ENCODE results near the gene RAB6B.

RAB6B gene

DNA sequence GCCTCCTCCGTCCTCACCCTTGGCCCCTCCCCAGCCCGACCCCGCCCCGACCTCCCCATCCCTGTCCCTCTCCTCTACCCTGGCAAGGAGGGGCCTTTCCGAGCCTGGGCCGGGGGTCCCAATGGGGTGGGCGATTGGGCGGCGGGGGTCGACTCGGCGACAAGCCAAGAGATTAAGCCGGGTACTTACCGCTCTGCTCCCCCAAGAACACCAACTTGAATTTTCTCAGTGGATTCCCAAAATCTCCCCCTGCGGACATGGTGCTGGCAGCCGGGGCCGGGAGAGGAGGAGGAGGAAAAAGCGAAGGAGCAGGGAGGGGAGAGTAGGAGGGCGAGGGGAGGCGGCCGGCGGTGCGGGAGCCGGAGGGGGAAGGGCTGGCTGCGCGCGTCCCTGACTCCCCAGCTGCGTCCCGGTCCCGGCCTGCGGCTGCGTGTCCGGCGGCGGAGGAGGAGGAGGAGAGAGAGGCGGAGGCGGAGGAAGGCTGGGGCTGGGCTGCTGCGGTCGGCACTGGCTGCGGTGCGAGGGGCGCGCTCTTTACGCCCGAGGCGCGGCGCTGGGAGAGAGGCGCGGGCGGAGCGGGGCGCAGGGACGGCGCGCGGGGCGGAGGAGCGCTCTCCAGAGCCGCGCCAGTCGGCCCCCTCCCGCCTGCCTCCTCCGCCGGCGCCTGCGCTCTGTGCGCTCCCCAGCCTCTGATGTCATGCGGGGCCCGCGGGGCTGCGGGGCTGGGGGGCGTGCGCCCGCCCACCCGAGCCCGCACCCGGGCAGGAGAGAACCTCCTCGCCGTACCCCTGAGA lies at the start of gene RAB6B:
RAB6B (minus strand) TSS at position 675 of the 794 bp plus-strand sequence; CDS start at position 259, 416 bp downstream.
- no peak for DNase-seq (ENCODE audit: low read depth in 1 of 2, low spot score in 1 of 2)

DNA sequence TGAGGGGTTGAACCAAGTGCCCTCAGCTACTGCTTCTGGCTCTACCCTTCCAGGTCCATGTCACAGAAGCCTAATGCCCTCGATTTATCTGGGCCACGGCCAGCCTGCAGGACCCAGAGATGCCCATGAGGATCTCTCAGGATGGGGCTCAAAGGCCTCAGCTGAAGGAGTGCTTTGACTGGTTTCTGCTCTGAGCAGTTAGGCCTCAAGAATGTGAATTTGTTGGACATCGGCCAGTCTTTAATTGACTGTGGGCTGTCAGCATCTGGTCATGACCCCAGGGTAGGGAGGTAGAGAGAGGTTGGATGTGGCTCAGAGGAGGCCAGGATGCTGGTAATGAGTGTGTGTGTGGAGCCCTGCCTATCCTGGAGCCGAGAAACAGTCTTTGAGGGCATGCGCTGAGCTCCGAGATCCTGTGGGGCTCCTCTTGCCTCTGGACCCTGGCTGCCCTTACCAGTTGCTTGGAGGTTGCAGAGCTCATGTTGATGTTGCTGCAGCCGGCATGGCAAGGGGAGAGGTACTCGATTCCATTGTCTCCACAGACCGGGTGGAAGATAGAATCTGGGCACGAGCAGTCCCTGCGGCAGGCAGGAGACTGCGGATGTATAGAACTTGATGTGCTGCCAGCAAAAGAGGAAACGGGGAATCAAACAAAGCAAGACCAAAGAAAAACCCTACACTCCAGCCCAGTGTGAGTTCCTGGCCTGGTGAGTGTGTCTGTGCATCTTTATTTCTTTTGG lies 49.1 kb upstream of the RAB6B start:
- no peak for DNase-seq (ENCODE audit: low read depth in 1 of 2, low spot score in 1 of 2)

DNA sequence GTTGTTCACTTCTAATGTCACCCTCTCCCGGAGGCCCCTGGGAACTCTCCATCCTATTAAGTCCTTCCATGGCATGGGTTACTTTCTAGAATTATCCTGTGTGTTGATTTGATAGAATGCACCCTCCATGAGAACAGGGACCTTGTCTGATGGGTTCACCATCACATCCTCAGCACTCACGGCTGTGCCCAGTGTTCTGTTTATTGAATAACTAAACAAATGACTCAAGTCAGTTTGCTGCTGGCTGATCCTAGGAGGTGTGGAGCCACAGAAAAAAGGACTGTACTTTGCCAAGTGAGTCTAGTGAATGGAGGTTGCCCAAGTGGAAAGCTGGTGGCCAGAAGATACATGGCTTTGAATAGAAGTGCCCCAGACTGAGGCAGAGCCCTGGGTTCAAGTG lies 48.5 kb upstream of the RAB6B start:
- no peak for DNase-seq (ENCODE audit: low read depth in 1 of 2, low spot score in 1 of 2)

DNA sequence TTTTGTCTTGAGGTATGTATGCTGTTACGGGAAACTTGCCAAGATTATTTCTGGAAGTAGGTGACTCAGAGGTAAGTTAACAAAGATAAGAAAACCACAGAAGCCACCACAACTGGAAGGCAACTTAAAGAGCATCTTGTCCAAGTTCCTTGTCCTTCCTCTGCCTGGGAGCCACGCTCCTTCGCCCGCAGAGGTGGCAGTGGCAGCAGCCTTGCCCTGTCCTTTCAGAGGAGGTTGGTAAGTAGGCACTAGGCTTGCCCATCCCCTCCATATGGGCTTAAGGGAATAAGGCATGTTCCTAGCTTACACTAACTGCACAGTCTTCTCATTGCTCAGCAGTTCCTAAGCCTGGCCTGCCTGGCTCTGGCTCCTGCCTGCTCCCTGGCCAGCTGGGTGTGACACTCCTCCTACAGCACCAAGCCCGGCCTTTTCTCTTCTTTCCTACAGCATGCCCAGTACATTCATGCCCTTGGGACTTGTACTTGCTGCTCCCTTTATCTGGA lies 48.0 kb upstream of the RAB6B start:
- no peak for DNase-seq (ENCODE audit: low read depth in 1 of 2, low spot score in 1 of 2)

DNA sequence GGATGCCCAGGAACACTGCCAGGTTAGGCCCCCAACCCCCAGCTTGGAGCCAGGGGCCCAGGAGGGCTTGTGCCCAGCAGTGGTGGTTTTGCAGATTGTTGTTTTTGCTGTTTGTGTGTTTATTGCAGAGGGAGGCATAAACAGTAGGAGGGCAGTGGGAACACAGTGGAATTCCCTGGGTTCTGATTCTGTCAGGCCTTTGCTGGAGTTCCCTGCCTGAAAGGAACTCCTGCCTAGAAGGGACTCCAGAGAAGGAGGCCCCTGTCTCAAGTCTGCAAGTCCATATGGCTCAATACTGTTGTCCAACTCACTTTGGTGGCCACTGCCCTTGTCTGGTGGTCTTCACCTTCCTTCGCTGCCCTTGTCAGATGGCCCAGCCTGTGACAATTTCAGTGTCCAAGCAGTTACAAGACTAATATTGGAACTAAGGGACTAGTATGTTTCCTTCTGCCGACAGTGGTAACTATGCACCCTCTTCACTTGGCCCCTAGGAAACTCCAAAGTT lies 47.4 kb upstream of the RAB6B start:
- DNase-seq (ENCODE audit: low read depth in 1 of 2, low spot score in 1 of 2), result no peak

DNA sequence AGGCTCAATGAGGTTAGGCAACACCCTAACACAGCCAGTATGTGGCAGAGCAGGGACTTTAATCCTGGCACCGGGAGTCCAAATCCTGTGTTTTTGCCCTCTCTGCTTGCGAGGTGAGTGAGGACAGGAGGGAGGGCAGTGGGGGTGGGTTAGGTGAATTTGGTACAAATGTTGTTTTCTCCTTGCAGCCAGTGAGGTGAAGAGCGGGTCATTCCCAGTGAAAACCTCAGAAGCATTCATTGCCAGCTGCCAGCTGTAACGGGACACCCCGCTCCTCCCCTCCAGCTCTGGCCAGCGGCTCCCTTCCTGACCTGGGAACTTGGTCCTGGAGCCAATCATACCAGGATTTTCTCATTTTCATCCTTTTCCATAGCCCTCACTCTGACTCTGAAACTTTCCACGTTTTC lies 45.7 kb upstream of the RAB6B start:
- DNase-seq (ENCODE audit: low read depth in 1 of 2, low spot score in 1 of 2), result no peak

DNA sequence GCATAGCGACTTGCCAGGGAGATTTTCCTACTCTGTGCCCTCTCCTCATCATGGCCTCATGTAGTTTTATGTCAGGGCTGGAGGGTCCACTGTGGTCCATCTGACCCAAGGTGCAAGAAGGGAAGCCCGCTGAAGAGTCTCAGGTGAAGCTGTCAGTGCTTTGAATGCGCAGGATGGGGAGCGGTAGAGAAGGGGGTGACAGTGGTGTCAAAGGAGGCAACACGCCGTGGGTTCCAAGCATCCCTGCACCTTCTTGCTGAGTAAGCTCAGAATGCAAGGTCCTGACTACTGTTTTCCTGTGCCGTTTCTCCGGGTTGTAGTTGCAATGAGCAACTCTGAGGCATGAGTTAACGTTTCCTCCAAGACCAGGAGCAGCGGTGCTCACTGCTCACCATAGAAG lies 44.9 kb upstream of the RAB6B start:
- DNase-seq (ENCODE audit: low read depth in 1 of 2, low spot score in 1 of 2), result no peak

DNA sequence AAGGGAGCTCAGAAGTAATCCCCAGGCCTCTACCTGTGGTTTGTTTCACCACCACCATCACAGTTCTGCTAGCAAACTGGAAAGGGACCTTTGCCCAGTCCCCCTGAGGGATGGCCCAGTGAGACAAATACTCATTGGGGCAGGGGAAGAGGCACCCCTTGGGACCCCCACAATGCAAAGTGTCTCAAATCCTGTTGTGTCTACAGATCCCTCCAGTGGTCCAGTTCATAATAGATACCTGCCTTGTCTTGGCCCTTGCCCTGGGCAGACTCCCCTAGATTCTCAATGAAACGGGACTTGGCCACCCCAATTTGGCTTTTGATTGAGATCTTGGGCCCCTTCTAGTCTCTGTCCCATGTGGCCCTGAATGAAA lies 43.8 kb upstream of the RAB6B start:
- DNase-seq (ENCODE audit: low read depth in 1 of 2, low spot score in 1 of 2), result no peak

DNA sequence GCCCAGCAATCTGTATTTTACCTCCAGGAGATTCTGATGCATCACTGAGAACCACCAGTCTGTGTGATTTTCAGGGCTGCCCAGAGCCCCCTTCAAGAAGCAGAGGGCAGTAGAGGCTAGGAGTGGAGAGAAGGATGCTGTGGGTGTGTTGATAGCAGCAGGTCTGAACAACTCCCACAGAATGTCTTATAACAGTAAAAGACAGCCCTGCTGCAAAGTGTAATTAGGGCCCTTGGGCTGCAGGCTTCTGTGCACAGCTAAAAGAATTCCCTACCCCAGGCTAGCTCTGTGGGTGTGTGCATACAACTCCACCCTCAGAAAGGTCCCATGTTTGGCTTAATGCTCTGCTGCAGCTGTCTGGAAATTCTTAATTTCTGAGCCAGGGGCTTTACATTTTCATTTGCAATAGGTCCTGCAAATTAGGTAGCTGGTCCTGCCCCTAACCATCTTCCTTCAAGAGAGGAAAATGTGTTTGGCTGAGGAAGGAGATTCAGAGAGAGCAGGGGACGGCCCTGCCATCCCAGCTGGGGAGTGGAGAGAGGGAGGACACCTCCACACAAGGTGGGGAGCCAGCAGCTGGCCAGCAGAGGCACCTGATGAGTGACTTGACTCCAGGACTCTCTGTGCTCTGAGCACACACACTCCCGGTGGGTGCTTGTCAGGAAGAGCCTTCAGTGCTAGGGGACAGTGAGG lies 43.2 kb upstream of the RAB6B start:
- no peak for DNase-seq (ENCODE audit: low read depth in 1 of 2, low spot score in 1 of 2)

DNA sequence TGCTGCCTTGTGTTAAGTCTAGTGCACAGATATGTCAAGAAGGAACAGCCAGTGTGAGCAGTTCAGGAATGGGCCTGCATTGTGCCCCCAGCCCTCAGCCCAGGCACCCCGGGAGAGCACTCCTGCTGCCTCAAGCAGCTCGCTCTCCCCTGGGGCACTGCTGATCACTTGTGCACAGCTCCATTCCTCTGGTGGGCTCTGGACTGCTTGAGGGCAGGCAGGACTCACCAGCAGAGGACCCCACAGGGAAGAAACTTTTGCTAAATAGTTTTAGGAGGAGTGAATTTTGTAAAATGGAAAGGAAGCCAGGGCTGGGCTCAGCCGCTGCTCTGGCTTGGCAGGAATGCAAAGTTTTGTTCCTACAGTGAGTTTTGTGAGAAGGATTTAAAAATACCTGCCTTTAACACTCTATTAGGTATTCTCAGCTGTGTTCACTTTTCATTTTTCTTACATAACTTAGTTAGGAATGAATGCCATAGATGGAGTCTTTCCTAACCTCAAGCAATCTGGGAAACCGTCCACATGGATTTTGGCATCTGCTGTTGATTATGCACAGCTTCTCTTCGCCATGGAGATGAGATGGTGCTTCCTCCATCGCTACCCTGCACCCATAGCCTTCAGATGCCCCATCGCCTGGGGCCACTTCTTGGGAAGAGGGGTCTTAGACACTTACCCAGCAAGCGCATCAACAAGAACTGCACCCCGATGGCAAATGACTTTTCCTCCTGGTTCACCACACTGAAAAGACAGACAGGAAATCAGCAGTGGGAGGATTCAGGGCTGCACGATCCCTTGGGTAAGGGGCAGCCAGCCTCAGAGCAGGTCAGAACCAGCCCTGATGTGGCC lies 42.3 kb upstream of the RAB6B start:
- no peak for DNase-seq (ENCODE audit: low read depth in 1 of 2, low spot score in 1 of 2)

DNA sequence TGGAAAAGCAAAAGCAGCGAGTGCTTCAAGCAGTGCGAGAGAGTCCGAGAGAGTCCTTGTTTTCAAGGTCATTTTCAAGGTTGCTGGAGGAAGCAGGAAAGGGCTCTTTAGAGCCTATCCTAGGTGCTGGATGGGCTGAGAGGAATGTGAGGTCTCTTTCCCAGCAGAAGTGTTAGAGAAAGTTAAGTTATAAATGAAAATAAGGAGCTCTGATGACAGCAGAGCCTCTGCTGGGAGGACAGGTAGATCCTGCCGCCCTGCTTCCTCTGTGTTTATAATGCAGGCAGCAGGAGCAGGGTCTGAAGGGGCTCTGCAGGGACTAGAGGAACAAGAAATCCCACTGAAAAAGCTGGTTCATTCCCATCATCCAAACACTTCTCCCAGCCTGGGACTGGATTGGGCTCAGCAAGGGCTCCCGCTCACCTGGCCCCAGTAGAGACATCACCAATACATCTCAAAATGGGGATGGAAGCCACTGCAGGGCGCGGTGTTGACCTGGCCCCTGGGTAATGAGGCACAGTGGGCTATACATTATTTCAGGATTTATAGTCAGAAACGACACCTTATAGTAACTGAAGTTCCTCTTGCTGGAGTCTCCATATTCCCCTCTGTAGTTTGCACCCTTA lies 41.5 kb upstream of the RAB6B start:
- no peak for DNase-seq (ENCODE audit: low read depth in 1 of 2, low spot score in 1 of 2)

DNA sequence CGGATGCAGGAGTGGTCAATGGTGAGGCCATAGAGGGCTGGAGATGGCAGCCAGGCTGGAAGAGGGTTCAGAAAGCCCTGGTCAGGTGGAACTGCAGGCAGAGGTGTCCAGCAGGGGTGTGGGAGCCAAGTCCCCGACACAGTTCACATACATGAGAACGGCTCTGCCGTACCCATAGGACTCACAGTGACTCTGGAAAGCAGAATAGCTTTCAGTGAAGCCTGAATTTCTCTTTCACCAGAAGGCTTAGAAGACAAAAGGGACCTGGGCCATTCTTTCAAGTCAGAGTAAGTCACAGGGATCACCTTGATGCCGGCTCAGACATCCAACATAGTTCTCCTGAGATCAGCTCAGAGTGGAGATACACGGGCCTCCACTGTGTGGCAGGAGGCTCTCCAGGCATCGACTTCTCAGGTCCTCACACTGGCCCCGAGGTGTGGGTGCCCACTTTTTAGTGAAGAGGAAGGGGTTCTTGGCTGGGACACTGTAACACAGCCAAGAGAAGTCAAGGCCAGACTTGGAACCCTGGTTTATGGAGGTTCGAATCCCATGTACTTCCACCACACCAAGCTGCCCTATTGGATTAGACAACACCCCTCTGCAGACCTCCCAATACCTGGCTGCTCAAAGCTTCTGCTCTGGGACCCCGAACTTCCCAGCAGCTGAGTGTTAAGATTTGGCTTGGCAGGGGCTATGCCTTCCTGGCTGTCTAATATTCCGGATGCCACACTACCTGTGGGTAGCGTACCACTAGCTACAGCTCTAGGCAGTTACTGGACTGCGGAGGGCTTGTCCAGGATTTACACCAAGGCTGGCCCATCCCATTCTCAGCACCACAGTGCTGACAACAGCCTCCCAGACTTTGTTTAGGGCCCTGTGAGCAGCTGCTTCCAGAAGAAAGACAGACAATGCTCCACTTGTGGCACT lies 40.4 kb upstream of the RAB6B start:
- no peak for DNase-seq (ENCODE audit: low read depth in 1 of 2, low spot score in 1 of 2)

DNA sequence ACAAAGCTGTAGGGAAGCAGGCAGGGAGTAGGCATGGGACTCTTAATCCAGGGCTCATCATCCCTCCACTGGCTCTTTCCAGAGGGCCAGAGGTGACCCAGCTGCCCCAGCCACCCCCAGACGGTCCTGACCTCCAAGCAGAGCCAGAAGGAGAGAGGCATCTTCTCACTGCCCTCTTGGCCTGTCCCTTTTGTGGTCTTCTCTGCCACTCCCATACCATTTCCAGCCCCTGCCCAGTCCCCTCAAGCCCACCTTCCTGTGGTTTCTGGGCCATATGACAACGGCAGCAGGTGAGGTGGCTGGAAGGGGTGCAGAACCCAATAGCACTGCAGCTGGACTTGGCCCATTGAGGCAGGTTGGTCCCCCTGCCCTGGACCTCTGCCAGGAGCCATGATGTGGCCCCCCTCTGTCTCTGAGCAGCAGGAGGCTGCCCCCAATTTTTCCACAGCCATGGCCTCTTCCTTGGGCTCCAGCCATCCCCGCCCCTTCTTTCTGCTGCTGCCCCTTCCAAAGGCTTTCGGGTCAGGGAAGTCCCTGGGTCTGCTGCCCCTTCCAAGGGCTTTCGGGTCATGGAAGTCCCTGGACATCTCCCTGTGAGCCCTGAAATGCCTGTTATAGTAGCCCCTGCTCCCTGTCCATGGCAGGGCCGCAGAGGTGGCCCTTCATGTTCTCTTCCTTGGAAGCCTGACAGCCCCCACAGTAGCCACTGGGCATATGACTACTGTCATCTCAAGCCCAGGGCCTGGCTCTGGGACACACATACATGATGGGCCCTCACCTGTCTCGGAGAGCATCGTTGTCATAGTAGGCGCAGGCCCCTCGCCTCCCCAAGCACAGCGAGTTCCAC lies 39.5 kb upstream of the RAB6B start:
- DNase-seq (ENCODE audit: low read depth in 1 of 2, low spot score in 1 of 2), result no peak

DNA sequence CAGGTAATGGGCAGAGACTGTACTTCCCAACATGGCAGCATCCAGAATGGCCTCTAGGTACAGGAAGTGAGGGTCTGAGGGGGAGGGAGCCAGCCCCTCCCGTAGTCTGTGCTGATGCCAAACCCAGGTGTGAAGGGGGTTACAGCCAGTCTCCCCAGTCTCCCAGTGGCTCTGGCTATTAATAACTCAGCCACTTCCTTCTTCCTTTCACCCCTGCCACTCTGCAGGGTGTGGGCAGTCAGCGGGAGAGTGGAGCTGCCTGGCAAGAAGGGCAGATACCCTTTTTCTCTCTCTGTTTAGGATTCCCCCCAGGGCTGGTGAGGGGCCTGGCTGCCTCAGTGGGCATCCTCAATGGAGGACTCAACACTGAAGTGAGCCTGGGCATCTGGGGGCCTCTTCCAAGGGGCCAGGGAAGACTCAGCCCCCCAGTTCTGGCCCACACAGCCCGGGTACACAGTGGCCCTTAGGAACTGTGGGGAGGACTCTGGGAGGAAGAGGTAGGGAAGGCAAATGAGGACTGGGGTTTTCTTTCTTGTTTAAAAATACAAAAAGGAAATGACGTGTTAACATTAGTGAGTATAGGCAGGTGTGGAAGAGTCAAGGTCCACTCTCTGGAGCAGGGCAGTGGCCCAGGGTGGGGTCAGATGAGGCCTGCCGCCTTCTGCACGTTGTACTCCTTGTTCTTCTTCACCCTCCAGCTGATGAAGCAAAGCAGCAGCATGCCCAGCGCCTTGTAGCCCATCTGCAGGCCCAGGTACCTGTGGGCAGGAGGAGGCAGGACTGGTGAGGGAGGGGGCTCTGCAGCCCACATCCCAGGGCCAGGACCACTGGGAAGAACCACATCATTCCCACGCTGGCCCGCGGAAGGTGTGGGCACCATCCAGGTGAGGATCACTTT lies 38.6 kb upstream of the RAB6B start:
- DNase-seq (ENCODE audit: low read depth in 1 of 2, low spot score in 1 of 2), result no peak

DNA sequence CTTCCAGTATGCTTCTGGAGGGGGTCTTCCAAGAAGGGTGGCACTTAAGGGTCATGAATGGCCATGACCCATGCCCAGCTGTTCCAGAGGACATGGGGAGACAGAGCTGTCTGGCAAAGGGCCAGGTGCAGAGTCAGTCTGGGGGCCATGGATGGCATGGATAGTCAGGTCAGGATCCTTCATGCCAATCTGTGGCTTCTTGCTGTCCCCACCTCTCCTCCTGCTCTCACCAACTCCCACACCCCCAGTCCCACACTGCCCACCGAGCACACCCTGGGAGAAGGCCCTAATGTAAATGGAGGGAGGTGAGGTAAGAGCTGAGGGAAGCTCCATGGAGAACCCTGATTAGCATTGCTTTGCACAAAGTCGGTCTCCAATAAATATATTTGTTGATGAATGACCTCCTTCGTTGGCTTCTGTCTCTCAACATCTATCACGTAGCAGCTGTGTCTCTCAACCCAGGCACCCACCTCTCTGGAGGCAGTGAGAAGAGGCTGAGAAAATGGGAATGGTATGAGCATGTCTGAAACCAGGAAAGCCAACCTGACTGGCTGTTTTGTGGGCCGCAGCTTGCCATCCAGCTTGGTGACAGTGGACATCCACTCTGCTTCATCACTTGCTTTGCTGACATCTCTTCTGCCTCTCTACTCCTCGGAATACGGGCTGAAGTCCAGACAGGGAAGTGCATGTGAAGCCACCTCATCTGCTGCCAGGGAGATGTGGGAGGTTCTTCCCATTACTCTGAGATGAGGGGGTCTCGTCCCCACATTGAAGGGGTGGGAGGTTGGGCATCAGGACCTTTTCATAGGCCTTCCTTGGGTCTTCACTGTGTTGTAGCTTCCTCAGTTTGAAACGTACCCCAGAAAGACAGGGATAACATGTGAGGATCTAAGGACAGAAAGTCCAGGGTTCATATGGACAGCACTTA lies 37.7 kb upstream of the RAB6B start:
- no peak for DNase-seq (ENCODE audit: low read depth in 1 of 2, low spot score in 1 of 2)

DNA sequence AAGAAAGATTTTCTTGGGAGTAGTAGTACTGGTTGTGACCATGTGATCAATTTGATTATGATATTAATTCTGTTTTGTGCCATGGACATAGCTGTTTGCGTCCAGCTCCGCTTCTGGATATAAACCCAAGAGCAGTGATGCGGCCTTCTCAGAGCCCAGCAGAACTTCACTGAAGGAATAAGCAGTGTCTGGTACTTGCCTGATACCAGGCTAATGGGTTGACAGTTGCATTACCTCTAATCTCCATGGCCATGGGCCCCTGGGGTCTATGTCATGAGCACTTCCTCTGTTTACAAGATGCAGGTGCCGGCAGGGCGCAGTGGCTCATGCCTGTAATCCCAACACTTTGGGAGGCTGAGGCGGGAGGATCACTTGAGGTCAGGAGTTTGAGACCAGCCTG lies 36.3 kb upstream of the RAB6B start:
- no peak for DNase-seq (ENCODE audit: low read depth in 1 of 2, low spot score in 1 of 2)

Data from activated T-helper 1 cell treated with anti-CD3 and anti-CD28 coated beads, Interleukin-2, amount 50 U/mL, for 16 hours (primary cell).